Cerebellar cortex (tissue), 1 donor: ENCODE data around the gene ZNF10.

Source experiments
- DNase-seq: peaks from one replicate; pipeline ENCODE4 v3.0.0-alpha.2; 2015; ENCODE audit warnings: low spot score

Gene ZNF10

GRCh38 chr12:133130038-133130807 lies at the start of gene ZNF10, which contains the start of gene ZNF891:
Gene ZNF10, plus strand, starts transcription at chr12:133130627. Its CDS starts 13,866 bp downstream, at chr12:133144493.
Gene ZNF891, minus strand, starts transcription at chr12:133130274. Its CDS starts 8,356 bp downstream, at chr12:133121918.
- peak; percentile 92 for DNase-seq

GRCh38 chr12:133081159-133081780 lies 49.2 kb upstream of the ZNF10 start:
- no peak for DNase-seq

- no peak for DNase-seq
Measured at GRCh38 chr12:133083345-133083744, 47.1 kb upstream of the ZNF10 start.

GRCh38 chr12:133105620-133106019 lies 24.8 kb upstream of the ZNF10 start:
- no peak for DNase-seq

GRCh38 chr12:133106253-133106652 lies 24.2 kb upstream of the ZNF10 start:
- no peak for DNase-seq

GRCh38 chr12:133107121-133107520 lies 23.3 kb upstream of the ZNF10 start:
- no peak for DNase-seq

- no peak for DNase-seq
Measured at GRCh38 chr12:133108150-133108549, 22.3 kb upstream of the ZNF10 start.

- no peak for DNase-seq
Measured at GRCh38 chr12:133120385-133121191, 9.8 kb upstream of the ZNF10 start.

- DNase-seq, result no peak
Measured at GRCh38 chr12:133124674-133125073, 5.8 kb upstream of the ZNF10 start.

- no peak for DNase-seq
Measured at GRCh38 chr12:133129368-133130037, 924 bp upstream of the ZNF10 start.

GRCh38 chr12:133130808-133131128 lies 341 bp downstream of the ZNF10 start:
- no peak for DNase-seq

- no peak for DNase-seq
Measured at GRCh38 chr12:133135747-133136146, 5.3 kb downstream of the ZNF10 start.

- DNase-seq, result no peak
Measured at GRCh38 chr12:133145981-133146380, 15.6 kb downstream of the ZNF10 start.

- DNase-seq, result no peak
Measured at GRCh38 chr12:133156125-133156690, 25.8 kb downstream of the ZNF10 start.

- no peak for DNase-seq
Measured at GRCh38 chr12:133165776-133166175, 35.3 kb downstream of the ZNF10 start.

GRCh38 chr12:133172491-133172890 lies 42.1 kb downstream of the ZNF10 start:
- no peak for DNase-seq

- DNase-seq, result no peak
Measured at GRCh38 chr12:133174901-133175300, 44.5 kb downstream of the ZNF10 start.

- no peak for DNase-seq
Measured at GRCh38 chr12:133180669-133181068, 50.2 kb downstream of the ZNF10 start.

- peak; percentile 90 for DNase-seq
Measured at GRCh38 chr12:133181238-133181959, 51.0 kb downstream of the ZNF10 start, which contains the start of gene ZNF268. Gene ZNF268, plus strand, starts transcription at chr12:133181495. Its CDS starts 503 bp downstream, at chr12:133181998.

- DNase-seq, result no peak
Measured at GRCh38 chr12:133190176-133190575, 59.7 kb downstream of the ZNF10 start.

GRCh38 chr12:133192847-133193246 lies 62.4 kb downstream of the ZNF10 start:
- no peak for DNase-seq
